Astrocyte (in vitro differentiated cells and primary cell): Measurements from ENCODE around the gene AMZ1. TPM values are rescaled to one million over a fixed set of nuclear protein-coding genes. Genes with fewer than 3 reads are reported as not detected.
A peak's percentile ranks its signal among the peaks of the same experiment; 100 is the strongest.

Experiments used
- DNase-seq: peaks from one replicate; pipeline ENCODE4 v3.0.0-alpha.2; 2010; ENCODE audit warnings: low read depth
- FAIRE-seq: peaks from 2 replicates; lab custom pipeline; 2011; peaks lifted over from hg19 to GRCh38; lab: Jason Lieb, UNC
- H2AFZ ChIP-seq: 2 replicates; pipeline ENCODE4 v1.6.0; 2012; ENCODE audit warnings: low read depth, low read length, inconsistent platforms
- H3K27ac ChIP-seq: 2 replicates; pipeline ENCODE4 v1.5.1; 2011; ENCODE audit warnings: low read depth, low read length, inconsistent platforms
- H3K27me3 ChIP-seq: 2 replicates; pipeline ENCODE4 v1.6.0; 2011; ENCODE audit warnings: low read length, inconsistent platforms; ENCODE audit not compliant: insufficient read depth
- H3K36me3 ChIP-seq: 2 replicates; pipeline ENCODE4 v1.5.1; 2011; ENCODE audit warnings: low read length, inconsistent platforms; ENCODE audit not compliant: insufficient read depth
- H3K4me1 ChIP-seq: 2 replicates; pipeline ENCODE4 v1.5.1; 2011; ENCODE audit warnings: low read length, inconsistent platforms; ENCODE audit not compliant: insufficient read depth
- H3K4me2 ChIP-seq: 2 replicates; pipeline ENCODE4 v1.6.0; 2012; ENCODE audit warnings: low read length, inconsistent platforms
- H3K4me3 ChIP-seq: 2 replicates; pipeline ENCODE4 v1.5.1; 2011; ENCODE audit warnings: low read depth, mild to moderate bottlenecking, low read length, inconsistent platforms; ENCODE audit not compliant: insufficient read depth
- H3K79me2 ChIP-seq: 2 replicates; pipeline ENCODE4 v1.6.0; 2012; ENCODE audit warnings: mild to moderate bottlenecking, low read length, inconsistent platforms; ENCODE audit not compliant: insufficient read depth
- H3K9ac ChIP-seq: 2 replicates; pipeline ENCODE4 v1.6.0; 2012; ENCODE audit warnings: mild to moderate bottlenecking, low read length, inconsistent platforms
- H3K9me3 ChIP-seq: 2 replicates; pipeline ENCODE4 v1.5.1; 2012; ENCODE audit warnings: low read depth, mild to moderate bottlenecking, low read length, inconsistent platforms; ENCODE audit not compliant: insufficient read depth
- H4K20me1 ChIP-seq: 2 replicates; pipeline ENCODE4 v1.6.0; 2012; ENCODE audit warnings: low read length, inconsistent platforms; ENCODE audit not compliant: insufficient read depth
- H3K27ac Mint-ChIP-seq: one replicate; pipeline ENCODE4 v1.8.0; 2021; ENCODE audit warnings: mild to moderate bottlenecking, mixed read lengths; ENCODE audit not compliant: unreplicated experiment
- H3K27me3 Mint-ChIP-seq: one replicate; pipeline ENCODE4 v1.8.0; 2021; ENCODE audit warnings: low read depth, mixed read lengths; ENCODE audit not compliant: unreplicated experiment
- H3K36me3 Mint-ChIP-seq: one replicate; pipeline ENCODE4 v1.8.0; 2021; ENCODE audit warnings: low read depth, mixed read lengths; ENCODE audit not compliant: unreplicated experiment
- H3K4me1 Mint-ChIP-seq: one replicate; pipeline ENCODE4 v1.8.0; 2021; ENCODE audit warnings: low read depth, mixed read lengths; ENCODE audit not compliant: unreplicated experiment
- H3K4me3 Mint-ChIP-seq: one replicate; pipeline ENCODE4 v1.8.0; 2021; ENCODE audit warnings: mild to moderate bottlenecking, moderate library complexity, mixed read lengths; ENCODE audit not compliant: unreplicated experiment
- H3K9me3 Mint-ChIP-seq: one replicate; pipeline ENCODE4 v1.8.0; 2021; ENCODE audit warnings: mild to moderate bottlenecking, mixed read lengths; ENCODE audit not compliant: unreplicated experiment
- CTCF ChIP-seq: IDR thresholded peaks from 2 replicates; pipeline ENCODE4 v1.5.1; 2011; ENCODE audit warnings: low read depth, mild to moderate bottlenecking, inconsistent platforms, low read length, moderate library complexity; ENCODE audit not compliant: insufficient read depth
- EZH2 ChIP-seq: IDR thresholded peaks from 2 replicates; pipeline ENCODE4 v1.6.1; 2012; ENCODE audit warnings: mild to moderate bottlenecking, low read length, inconsistent platforms; ENCODE audit not compliant: insufficient read depth
- total RNA-seq: library from RNA; stranded (reverse); gene quantifications from 2 replicates; pipeline ENCODE4 v1.2.1, GENCODE V29; 2021

The AMZ1 gene
- total RNA-seq, 1 donor from 2014 or later, result 3.4 TPM

- no peak overlapping the region for H2AFZ ChIP-seq
- H3K4me3 ChIP-seq, result no peak overlapping the region
- no peak overlapping the region for H3K27ac ChIP-seq
- Mint-ChIP-seq H3K36me3 (peaks cover 14% of the 10 kb centered on the region), H3K27me3 (no peaks in the 10 kb centered on the region), H3K4me3 (no peak overlapping the region), H3K4me1 (peaks cover 36% of the 10 kb centered on the region), H3K9me3 (peaks cover 5% of the 10 kb centered on the region), H3K27ac (no peak overlapping the region)
- H3K4me1 ChIP-seq, result peaks cover 19% of the 10 kb centered on the region
- no peaks in the 10 kb centered on the region for H3K27me3 ChIP-seq
- FAIRE-seq (no peak), DNase-seq (peak; percentile 39)
- no peak overlapping the region for H3K4me2 ChIP-seq
- peak overlapping the region; percentile 0 for H3K9ac ChIP-seq
- peaks cover 38% of the 10 kb centered on the region for H3K79me2 ChIP-seq
- TF ChIP-seq EZH2 (no peak), CTCF (no peak)
- H3K36me3 ChIP-seq, result no peaks in the 10 kb centered on the region
- peaks cover 14% of the 10 kb centered on the region for H4K20me1 ChIP-seq
- H3K9me3 ChIP-seq, result no peaks in the 10 kb centered on the region
Measured at GRCh38 chr7:2754086-2754485, 66.1 kb downstream of the AMZ1 start.

- peaks cover 14% of the 10 kb centered on the region for H4K20me1 ChIP-seq
- peak overlapping the region; percentile 28 for H3K27ac Mint-ChIP-seq
Measured at GRCh38 chr7:2754912-2755311, 66.9 kb downstream of the AMZ1 start.

More at GRCh38 chr7:2754912-2755311, 66.9 kb downstream of the AMZ1 start:
- H3K4me1 ChIP-seq, result peaks cover 19% of the 10 kb centered on the region
- H3K4me3 Mint-ChIP-seq, result no peak overlapping the region
- DNase-seq, result no peak
- no peak overlapping the region for H3K9ac ChIP-seq
- no peaks in the 10 kb centered on the region for H3K9me3 ChIP-seq
- no peak for TF ChIP-seq EZH2
- no peak for TF ChIP-seq CTCF
- peaks cover 18% of the 10 kb centered on the region for H3K36me3 Mint-ChIP-seq
- no peaks in the 10 kb centered on the region for H3K36me3 ChIP-seq
- peaks cover 46% of the 10 kb centered on the region for H3K79me2 ChIP-seq
- FAIRE-seq, result no peak
- peaks cover 37% of the 10 kb centered on the region for H3K4me1 Mint-ChIP-seq
- no peak overlapping the region for H3K4me3 ChIP-seq
- H3K4me2 ChIP-seq, result no peak overlapping the region
- no peak overlapping the region for H2AFZ ChIP-seq
- no peaks in the 10 kb centered on the region for H3K27me3 Mint-ChIP-seq
- no peaks in the 10 kb centered on the region for H3K27me3 ChIP-seq
- H3K9me3 Mint-ChIP-seq, result peaks cover 5% of the 10 kb centered on the region
- H3K27ac ChIP-seq, result no peak overlapping the region
